ENCODE measurements around the gene GNB1L. TPM values are rescaled to one million over a fixed set of nuclear protein-coding genes. Genes with fewer than 3 reads are reported as not detected.

The GNB1L gene
- polyA plus RNA-seq, 1 experiment, result 3.6 TPM

DNA sequence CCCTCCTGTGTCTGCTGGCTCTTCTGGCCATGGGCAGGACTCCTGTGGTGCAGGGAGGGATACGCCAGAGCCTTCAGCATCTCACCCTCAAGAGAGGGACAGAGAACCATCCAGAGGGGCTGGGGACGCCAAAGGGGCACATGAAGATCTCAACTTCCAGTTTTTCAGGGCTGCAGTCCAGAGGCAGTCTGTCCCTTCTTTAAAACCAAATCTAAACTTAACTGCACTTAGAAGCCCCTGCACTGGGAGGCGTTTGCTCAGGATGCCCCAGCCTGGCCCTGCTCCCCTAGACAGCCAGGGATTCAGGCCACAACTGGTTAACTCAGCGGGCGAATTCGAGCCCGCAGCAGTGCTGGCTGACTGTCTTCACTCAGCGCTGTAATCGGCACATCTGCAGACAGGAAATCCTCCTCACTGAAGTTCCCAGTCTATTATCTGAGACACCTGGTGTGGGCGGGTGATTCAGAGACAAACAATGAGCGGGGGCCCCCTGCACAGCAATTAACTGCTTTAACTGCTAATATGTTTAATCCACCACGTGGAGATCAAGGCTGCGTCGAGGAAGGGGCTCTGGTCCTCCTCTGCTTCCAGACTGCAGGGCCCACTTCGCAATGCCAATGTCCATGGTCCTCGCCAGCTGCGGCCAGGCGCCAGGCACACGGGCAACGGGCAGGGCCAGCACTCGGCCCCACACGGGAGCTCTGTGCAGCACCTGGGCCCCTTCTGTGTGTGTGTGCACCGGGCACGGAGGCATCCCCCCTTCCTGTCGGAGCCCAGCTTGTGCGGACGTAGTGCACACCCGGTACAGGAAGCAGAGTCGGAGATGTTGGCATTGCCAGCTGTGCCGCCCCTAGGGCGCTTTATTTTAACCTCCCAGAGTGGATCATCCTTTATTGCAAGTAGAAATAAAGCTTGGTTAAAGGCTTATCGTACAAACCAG lies 36.9 kb upstream of the GNB1L start:
- no peak for DNase-seq (ENCODE audit: low read depth)
- Histone ChIP-seq H3K27me3 (ENCODE audit: control insufficient read depth, insufficient read depth, low read length) (no peaks in the 10 kb centered on the region), H3K36me3 (ENCODE audit: control insufficient read depth, insufficient read depth, low read length) (peaks cover 7% of the 10 kb centered on the region), H3K4me3 (ENCODE audit: low read depth, low read length) (no peak overlapping the region)
- POLR2A ChIA-PET, result no interaction called here
- CTCF ChIA-PET, result interaction anchor here (1.0 to 3.1 kb wide), 4 partner anchors 19 to 161 kb away, joined by 4 to 16 read pairs (median 4); no protein-coding TSS in a partner anchor
- TF ChIP-seq CTCF (IDR thresholded peaks at IDR 0.05; ENCODE audit: insufficient read depth, low read depth, low read length), result no peak

DNA sequence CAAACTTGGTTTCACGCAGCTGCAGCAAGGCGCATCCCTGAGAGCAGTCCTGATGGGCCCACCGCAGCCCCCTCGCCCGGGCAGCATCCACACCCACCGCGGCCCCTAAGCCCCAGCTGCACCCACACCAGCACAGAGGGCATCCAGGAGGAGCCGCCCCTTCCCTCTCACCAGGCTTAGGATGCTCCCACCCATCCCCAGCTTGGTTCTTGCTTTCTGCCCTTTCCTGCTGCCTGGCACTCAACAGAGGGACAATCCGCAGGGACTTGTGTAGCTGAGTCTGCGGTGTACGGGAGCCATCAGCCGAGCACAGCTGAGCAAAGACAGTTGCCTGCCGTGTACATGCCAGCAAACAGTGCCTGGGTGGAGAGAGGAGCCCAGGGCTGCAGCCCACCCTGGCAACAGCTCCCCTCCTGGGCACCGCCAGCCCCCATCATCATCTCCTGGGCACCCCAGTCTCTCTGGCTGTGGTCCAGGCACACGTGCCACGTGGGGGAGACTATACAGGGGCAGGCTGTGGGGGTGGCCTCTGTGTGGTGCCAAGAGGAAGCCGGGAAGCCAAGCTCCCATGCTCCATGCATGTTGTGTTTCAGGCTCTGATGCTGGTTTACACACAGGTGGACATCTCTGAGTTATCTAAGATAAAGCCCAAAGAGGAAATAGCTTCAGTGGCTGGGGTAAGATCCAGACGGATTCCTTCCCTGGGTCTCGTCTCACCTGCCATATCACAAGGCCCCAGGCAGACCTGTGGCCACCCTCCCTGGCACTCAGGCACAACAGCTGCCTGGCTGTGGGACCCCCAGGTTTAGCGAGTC lies 36.0 kb upstream of the GNB1L start:
- no peak for TF ChIP-seq CTCF (IDR thresholded peaks at IDR 0.05; ENCODE audit: insufficient read depth, low read depth, low read length)
- Histone ChIP-seq H3K36me3 (ENCODE audit: control insufficient read depth, insufficient read depth, low read length) (peaks cover 7% of the 10 kb centered on the region), H3K4me3 (ENCODE audit: low read depth, low read length) (no peak overlapping the region), H3K27me3 (ENCODE audit: control insufficient read depth, insufficient read depth, low read length) (no peaks in the 10 kb centered on the region)
- CTCF ChIA-PET, result interaction anchor here (1.0 to 3.1 kb wide), 4 partner anchors 8 to 160 kb away, joined by 3 to 16 read pairs (median 4); no protein-coding TSS in a partner anchor
- POLR2A ChIA-PET, result no interaction called here
- no peak for DNase-seq (ENCODE audit: low read depth)

DNA sequence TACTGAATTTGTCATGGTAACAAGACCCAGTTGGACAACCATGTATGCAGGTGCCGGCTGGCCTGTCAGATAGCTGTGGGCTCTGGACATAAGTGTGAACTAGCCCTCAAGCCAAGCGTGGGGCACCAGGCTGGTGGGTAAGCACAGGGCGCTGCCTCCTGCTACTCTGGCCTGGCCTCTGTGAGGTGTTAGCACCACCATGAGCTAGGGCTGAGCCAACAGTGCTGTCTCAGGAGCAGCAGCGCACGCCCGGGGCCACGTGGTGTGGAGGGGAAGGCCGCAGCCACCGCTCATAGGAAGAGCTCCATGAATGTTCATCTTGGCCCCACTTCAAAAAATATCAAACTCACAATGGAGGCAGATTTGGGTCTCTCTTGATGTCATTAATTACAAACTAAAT lies 35.3 kb upstream of the GNB1L start:
- no peak for TF ChIP-seq CTCF (IDR thresholded peaks at IDR 0.05; ENCODE audit: insufficient read depth, low read depth, low read length)
- Histone ChIP-seq H3K27me3 (ENCODE audit: control insufficient read depth, insufficient read depth, low read length) (no peaks in the 10 kb centered on the region), H3K36me3 (ENCODE audit: control insufficient read depth, insufficient read depth, low read length) (peaks cover 5% of the 10 kb centered on the region), H3K4me3 (ENCODE audit: low read depth, low read length) (no peak overlapping the region)
- no peak for DNase-seq (ENCODE audit: low read depth)
- ChIA-PET CTCF (interaction anchor here (1.0 to 3.1 kb wide), 6 partner anchors 9 to 159 kb away, joined by 3 to 16 read pairs (median 4); no protein-coding TSS in a partner anchor), POLR2A (no interaction called here)

DNA sequence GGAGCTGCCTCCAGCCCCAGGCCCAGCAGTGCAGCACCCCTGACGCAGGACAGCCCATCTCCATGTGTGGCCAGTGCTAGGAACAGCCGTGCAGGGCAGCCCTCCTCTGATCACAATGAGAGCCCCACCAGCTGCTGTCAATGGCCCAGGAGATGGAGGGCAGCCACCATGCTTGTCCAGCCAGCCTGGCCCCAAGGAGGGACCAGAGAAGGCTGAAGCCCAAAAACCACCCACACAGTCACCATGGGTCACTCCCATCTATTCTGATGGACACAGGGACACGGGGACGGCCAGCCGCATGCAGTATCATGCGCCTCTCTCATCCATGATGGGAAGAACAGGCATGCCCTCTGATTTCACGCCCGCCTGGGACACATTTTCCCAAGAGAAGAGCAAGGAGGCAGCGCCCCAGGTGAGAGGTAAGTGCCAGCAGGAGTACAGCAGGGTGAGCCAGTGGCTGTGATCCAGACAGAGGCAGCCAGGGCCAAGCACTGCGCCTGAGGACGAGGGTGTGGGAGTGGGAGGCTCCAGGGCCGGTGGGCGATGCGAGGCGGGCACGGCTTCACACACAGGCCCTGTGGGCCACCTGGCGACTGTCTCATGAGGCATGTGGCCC lies 33.6 kb upstream of the GNB1L start:
- Histone ChIP-seq H3K36me3 (ENCODE audit: control insufficient read depth, insufficient read depth, low read length) (peaks cover 1% of the 10 kb centered on the region; the same call in 1 of the 2 replicates), H3K27me3 (ENCODE audit: control insufficient read depth, insufficient read depth, low read length) (no peaks in the 10 kb centered on the region), H3K4me3 (ENCODE audit: low read depth, low read length) (no peak overlapping the region)
- no peak for TF ChIP-seq CTCF (IDR thresholded peaks at IDR 0.05; ENCODE audit: insufficient read depth, low read depth, low read length)
- DNase-seq (ENCODE audit: low read depth), result no peak
- CTCF ChIA-PET, result interaction anchor here (0.6 to 1.4 kb wide), 4 partner anchors 10 to 158 kb away, joined by 3 to 6 read pairs (median 3); no protein-coding TSS in a partner anchor
- POLR2A ChIA-PET, result no interaction called here

All from BJ (cell line).